ENCODE data around the gene FAM25G. TPM values are rescaled to one million over a fixed set of nuclear protein-coding genes. Genes with fewer than 3 reads are reported as not detected.

Gene FAM25G
- total and polyA plus RNA-seq, 2 of the 4 experiments (the other 2 are of a cell fraction): not detected

- in situ Hi-C loops (cut with MboI; ENCODE audit: low sequenced_read_pairs): no loop called here
- 80% methylated on average over 2 of the region's 3 CpGs; no CpG with 5 or more reads in 1 of the 2 experiments for WGBS, 2 experiments (ENCODE audit: extremely low coverage in 2 of 2, insufficient read length in 1 of 2)
- H3K9me3 ChIP-seq (ENCODE audit: control insufficient read depth, insufficient read depth, low read length): no peaks in the 10 kb centered on the region
Measured at GRCh38 chr10:47454780-47455058, 36.8 kb downstream of the FAM25G start.

More at GRCh38 chr10:47454780-47455058, 36.8 kb downstream of the FAM25G start:
- no peak overlapping the region for H3K4me2 ChIP-seq (ENCODE audit: low read depth, low read length)
- intact Hi-C loops (cut with micrococcal nuclease) (no loop called here), dilution Hi-C loops (cut with HindIII; ENCODE audit: low sequenced_read_pairs, unreplicated experiment) (no loop called here)
- no peak overlapping the region for H3K23ac ChIP-seq (ENCODE audit: low read depth, low read length)
- no peak overlapping the region for H3K9ac ChIP-seq (ENCODE audit: low read depth, low read length)
- peaks cover 10% of the 10 kb centered on the region for H3K4me1 ChIP-seq (ENCODE audit: control insufficient read depth, insufficient read depth, low read length)
- no TSS peak for BruUV-seq (replicated peaks)
- H3K14ac ChIP-seq (replicated peaks; ENCODE audit: low read depth, low read length): no peak overlapping the region
- no peaks in the 10 kb centered on the region for H4K20me1 ChIP-seq (ENCODE audit: insufficient read depth, low read length)
- H3K4me3 ChIP-seq (ENCODE audit: insufficient read depth, low read depth, low read length): no peak overlapping the region
- H2BK20ac ChIP-seq (ENCODE audit: low read depth, low read length): no peak overlapping the region
- no peak overlapping the region for H2AK5ac ChIP-seq (ENCODE audit: low read depth, low read length)
- no peak overlapping the region for H2BK5ac ChIP-seq (ENCODE audit: low read depth, low read length, poor library complexity, severe bottlenecking)
- H4K91ac ChIP-seq (ENCODE audit: insufficient read depth, low read depth, low read length): no peak overlapping the region
- H3K79me1 ChIP-seq (ENCODE audit: low read depth in 1 of 2, low read length in 2 of 2): no peaks in the 10 kb centered on the region
- DNase-seq: no peak
- ATAC-seq (ENCODE audit: low read depth): no peak
- no peak overlapping the region for H2AK9ac ChIP-seq (replicated peaks; ENCODE audit: low read depth, low read length, poor library complexity)
- H2AFZ ChIP-seq (replicated peaks; ENCODE audit: low read length, poor library complexity): no peak overlapping the region
- no peak overlapping the region for H2BK120ac ChIP-seq (ENCODE audit: low read depth, low read length)
- H3K4ac ChIP-seq (ENCODE audit: low read depth, low read length): no peak overlapping the region
- no peak overlapping the region for H3K27ac ChIP-seq (ENCODE audit: insufficient read depth, low read length)
- H3K9me1 ChIP-seq (ENCODE audit: insufficient read depth, low read length): peaks cover 9% of the 10 kb centered on the region; the same call in 1 of the 2 replicates
- no peak overlapping the region for H3K18ac ChIP-seq (ENCODE audit: low read depth, low read length)
- POLR2A ChIA-PET (ENCODE audit: unreplicated experiment): no interaction called here
- CTCF ChIA-PET: no interaction called here
- H3K36me3 ChIP-seq (ENCODE audit: control insufficient read depth, insufficient read depth, low read length): no peaks in the 10 kb centered on the region
- TF ChIP-seq SMC3 (IDR thresholded peaks at IDR 0.05; ENCODE audit: low read depth, low read length) (no peak), MAZ (IDR thresholded peaks at IDR 0.05; ENCODE audit: borderline replicate concordance, low read depth, low read length) (no peak), MXI1 (IDR thresholded peaks at IDR 0.05; ENCODE audit: borderline replicate concordance, low read depth, low read length) (no peak), NFE2L2 (IDR thresholded peaks at IDR 0.05; ENCODE audit: low read depth, low read length) (no peak), BHLHE40 (IDR thresholded peaks at IDR 0.05; ENCODE audit: low read depth, low read length) (no peak), FOS (IDR thresholded peaks at IDR 0.05; ENCODE audit: low read depth, low read length) (no peak), POLR2A (IDR thresholded peaks at IDR 0.05; ENCODE audit: low read depth, low read length) (no peak), USF2 (IDR thresholded peaks at IDR 0.05; ENCODE audit: low read depth, low read length) (no peak), CEBPB (IDR thresholded peaks at IDR 0.05; ENCODE audit: low read depth, low read length) (no peak), MAFK (IDR thresholded peaks at IDR 0.05; ENCODE audit: low read depth, low read length) (no peak), CHD1 (IDR thresholded peaks at IDR 0.05; ENCODE audit: low read depth, low read length) (no peak)
- TF ChIP-seq, protein P1, sequence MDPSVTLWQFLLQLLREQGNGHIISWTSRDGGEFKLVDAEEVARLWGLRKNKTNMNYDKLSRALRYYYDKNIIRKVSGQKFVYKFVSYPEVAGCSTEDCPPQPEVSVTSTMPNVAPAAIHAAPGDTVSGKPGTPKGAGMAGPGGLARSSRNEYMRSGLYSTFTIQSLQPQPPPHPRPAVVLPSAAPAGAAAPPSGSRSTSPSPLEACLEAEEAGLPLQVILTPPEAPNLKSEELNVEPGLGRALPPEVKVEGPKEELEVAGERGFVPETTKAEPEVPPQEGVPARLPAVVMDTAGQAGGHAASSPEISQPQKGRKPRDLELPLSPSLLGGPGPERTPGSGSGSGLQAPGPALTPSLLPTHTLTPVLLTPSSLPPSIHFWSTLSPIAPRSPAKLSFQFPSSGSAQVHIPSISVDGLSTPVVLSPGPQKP (IDR thresholded peaks at IDR 0.05; ENCODE audit: borderline replicate concordance, low read depth, low read length): no peak
- TF ChIP-seq, protein P2, sequence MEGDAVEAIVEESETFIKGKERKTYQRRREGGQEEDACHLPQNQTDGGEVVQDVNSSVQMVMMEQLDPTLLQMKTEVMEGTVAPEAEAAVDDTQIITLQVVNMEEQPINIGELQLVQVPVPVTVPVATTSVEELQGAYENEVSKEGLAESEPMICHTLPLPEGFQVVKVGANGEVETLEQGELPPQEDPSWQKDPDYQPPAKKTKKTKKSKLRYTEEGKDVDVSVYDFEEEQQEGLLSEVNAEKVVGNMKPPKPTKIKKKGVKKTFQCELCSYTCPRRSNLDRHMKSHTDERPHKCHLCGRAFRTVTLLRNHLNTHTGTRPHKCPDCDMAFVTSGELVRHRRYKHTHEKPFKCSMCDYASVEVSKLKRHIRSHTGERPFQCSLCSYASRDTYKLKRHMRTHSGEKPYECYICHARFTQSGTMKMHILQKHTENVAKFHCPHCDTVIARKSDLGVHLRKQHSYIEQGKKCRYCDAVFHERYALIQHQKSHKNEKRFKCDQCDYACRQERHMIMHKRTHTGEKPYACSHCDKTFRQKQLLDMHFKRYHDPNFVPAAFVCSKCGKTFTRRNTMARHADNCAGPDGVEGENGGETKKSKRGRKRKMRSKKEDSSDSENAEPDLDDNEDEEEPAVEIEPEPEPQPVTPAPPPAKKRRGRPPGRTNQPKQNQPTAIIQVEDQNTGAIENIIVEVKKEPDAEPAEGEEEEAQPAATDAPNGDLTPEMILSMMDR (conservative IDR thresholded peaks at IDR 0.05; ENCODE audit: low read depth, low read length): no peak
- no peak overlapping the region for H2BK15ac ChIP-seq (ENCODE audit: low read depth, low read length)
- H4K5ac ChIP-seq (ENCODE audit: low read depth, low read length): no peak overlapping the region
- H3K56ac ChIP-seq (ENCODE audit: extremely low read depth, insufficient read depth, low read length): no peak overlapping the region
- H3K27me3 ChIP-seq (ENCODE audit: control insufficient read depth, insufficient read depth, low read length): peaks cover 26% of the 10 kb centered on the region; the same call in 1 of the 2 replicates
- no peak overlapping the region for H4K8ac ChIP-seq (ENCODE audit: low read depth in 2 of 2, low read length in 2 of 2)

Data from IMR-90 (cell line).